Ammon's horn (tissue), 1 donor: ENCODE data around the gene PPP1R37.

ENCODE experiments used
- DNase-seq: peaks from one replicate; pipeline ENCODE4 v3.0.0-alpha.2; 2016; ENCODE audit warnings: low spot score

Gene PPP1R37

DNA sequence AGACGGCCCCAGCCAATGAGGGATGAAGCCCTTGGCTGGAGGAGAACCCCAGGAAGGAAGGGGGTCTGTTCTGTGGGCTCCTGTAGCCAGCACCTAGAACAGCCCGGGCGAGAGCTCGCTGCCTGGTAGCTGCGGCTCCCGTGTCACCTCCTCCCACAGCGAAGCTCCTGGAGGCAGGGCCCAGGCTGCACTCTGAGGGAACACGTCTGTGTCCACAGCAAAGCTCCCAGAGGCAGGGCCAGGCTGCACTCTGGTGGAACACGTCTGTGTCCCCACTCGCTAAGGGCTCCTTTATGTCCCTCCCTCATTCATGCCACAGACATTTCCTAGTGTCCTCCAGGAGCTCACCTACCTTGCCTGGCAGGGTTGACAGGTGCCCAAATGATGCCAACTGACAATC, 76.6 kb downstream of the PPP1R37 start:
- no peak for DNase-seq

DNA sequence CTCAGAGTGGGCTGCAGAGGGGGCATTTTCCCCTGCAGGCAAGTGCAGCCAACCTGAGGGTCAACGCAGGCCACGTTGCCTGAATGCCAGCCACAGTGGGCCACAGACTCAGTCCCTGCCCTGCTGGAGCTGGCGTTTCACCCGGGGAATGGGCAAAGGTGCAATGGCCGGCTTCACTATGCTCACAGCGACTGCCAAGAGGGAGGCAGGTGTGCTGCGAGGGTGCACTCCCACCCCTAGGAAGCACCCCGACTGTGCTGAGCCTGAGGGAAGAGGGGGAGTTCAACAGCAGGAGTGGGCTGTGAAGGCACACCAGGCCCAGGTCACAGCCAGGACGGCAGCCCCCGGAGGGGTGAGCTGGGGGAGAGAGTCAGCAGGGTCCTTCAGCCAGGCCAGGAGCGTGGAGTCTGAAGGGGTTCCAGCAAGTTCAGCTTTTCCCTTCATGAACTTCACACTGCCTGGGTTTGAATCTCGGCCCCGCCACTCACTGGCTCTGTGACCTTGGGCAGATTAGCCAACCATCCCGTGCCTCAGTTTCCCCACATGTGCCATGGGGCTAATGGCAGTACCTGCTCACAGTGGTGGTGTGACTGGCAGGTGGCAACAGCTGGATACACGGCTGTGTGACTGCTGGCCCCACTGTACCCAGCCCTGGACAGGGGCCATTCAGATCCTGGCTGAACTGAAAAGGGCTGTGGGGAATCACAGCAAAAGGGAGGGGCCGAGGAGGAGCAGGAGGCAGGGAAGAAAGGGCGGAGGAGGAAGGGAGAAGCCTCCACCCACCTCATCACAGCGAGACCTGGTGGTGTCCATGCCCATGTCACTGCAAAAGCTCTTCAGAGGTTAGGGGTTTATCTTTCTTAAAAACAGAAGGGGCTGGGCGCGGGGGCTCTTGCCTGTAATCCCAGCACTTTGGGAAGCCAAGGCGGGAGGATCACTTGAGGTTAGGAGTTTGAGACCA, 77.4 kb downstream of the PPP1R37 start:
- no peak for DNase-seq

DNA sequence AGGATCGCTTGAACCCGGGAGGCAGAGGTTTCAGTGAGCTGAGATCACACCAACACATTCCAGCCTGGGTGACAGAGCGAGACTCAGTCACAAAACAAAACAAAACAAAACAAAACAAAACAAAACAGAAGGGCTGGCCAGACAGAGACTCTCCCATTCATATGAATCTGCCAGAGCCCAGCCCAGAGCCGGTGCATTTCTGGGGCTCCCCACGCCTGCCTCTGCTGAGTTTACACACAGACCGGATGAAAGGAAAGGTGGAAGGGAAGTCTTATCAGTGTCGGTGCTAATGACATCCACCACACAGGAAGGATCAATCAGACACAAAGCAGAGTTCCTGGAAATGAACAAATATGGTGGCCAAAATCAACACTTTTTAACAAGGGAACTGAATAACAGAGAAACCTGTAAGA, 78.2 kb downstream of the PPP1R37 start:
- DNase-seq: no peak

DNA sequence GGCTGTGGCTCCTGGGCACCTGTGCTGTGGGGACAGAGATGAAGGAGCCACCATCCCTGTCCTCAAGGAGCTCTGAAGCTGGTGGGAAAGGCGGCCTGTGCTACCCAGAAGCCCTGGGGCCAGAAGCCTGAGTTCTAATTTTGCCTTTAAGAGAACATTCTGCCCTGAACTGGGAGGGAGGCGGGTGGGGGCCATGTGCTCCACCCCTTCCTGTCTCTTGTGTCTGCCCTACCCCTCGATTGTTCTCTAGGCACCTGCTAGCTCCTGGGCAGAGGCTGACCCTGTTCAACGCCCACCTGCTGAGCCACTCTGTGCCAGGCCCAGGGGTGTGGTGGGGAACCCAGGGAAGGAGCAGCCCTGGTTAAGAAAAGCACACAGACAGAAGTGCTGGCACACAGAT, 79.2 kb downstream of the PPP1R37 start:
- DNase-seq: no peak

DNA sequence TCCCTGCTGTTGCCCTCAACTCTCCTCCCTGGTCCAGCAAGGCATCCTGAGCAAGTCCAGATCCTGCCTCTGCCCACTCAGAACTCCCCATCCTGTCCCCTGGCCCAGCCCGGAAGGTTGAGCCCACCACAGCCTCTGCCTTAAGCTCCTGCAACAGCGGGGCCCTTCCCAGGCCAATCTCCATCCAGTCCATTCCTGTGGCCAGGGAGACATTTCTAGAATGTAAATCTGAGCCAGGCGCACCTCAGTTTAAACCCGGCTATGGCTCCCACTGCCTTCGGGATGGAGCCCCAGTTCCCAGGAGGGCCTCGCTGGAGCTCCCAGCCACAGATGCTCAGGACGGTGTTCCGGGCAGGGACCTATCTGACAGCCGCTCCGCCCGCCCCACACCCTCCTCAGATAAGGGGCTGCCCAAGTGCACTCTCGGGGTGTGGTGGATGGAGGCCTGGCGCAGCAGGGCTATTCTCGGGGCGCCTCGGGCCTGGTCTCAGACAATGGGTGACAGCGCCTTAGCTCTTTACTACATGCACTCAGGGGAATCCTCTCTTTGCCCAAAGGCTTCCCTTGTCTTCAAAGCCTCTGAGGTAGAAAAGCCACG, 79.7 kb downstream of the PPP1R37 start:
- DNase-seq: no peak

DNA sequence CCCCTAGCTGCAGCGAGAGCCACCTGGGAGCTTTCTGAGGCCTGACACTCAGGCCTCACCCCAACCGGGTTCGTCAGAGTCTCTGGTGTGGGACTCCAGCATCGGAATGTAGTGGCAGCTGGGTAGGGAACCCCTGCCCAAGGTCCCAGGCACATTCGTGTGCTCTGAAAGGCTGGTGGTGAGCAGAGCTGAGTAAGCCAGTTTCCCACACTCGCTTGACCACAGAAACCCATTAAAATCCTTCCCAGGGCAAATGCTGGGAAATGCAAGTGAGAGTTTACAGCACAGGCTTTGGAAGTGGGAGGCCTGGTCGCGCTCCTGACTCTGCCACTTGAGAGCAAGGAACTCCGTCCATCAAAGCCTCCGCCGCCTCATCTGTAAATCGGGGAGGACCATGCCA, 80.8 kb downstream of the PPP1R37 start:
- DNase-seq: no peak

DNA sequence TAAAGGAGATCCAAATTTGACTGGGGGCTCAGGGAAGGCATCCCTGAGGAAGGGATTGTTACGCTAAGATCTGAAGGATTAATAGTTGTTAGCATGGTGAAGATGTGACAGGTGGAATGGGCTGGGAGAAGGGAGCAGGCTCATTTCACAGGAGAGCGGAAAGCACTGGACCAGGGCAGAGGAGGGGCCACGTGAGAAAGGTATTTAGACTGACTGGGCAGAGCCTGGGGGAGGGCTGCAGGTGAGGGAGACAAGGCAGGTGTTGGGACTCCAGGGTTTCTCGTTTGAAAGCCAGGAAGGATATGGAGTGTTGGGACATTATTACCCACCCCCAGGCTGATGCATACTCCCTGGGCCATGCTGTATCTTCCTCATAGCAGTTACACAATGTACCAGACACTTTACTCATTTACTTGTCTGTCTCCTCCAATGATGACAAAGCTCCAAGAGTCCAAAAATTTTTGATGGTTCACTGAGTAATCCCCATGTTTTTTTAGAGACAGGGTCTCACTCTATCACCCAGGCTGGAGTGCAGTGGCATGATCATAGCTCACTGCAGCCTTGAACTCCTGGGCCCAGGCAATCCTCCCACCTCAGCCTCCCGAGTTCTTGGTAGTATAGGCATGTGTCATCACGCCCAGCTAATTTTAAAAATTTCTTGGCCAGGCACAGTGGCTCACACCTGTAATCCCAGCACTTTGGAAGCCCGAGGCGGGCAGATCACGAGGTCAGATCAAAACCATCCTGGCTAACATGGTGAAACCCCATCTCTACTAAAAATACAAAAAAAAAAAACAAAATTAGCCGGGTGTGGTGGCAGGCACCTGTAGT, 82.8 kb downstream of the PPP1R37 start:
- DNase-seq: no peak

DNA sequence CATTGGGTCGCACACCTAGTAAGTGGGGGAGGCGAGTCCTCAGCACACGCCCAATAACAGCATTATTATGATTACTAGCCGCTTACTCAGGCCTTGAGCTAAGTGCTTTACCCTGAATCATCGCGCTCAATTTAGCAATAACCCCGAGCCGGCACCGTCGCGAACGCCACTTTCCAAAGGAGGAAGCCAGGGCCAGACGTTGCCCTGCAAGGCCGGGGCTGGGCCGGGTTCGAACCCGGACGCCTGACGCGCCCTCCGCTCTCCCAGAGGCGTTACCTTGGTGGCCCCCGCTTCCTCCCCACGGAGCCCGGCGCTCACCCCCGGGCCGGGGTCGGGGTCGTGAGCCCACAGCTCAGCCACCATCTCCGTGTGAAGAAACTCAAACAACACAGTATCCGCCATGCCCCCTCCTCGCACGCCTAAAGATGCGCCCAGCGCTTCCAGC, 84.9 kb downstream of the PPP1R37 start, which contains the start of gene TRAPPC6A:
TSS of gene TRAPPC6A (minus strand) at position 421 of the 445 bp plus-strand sequence. CDS start at position 402, 19 bp downstream.
- no peak for DNase-seq

DNA sequence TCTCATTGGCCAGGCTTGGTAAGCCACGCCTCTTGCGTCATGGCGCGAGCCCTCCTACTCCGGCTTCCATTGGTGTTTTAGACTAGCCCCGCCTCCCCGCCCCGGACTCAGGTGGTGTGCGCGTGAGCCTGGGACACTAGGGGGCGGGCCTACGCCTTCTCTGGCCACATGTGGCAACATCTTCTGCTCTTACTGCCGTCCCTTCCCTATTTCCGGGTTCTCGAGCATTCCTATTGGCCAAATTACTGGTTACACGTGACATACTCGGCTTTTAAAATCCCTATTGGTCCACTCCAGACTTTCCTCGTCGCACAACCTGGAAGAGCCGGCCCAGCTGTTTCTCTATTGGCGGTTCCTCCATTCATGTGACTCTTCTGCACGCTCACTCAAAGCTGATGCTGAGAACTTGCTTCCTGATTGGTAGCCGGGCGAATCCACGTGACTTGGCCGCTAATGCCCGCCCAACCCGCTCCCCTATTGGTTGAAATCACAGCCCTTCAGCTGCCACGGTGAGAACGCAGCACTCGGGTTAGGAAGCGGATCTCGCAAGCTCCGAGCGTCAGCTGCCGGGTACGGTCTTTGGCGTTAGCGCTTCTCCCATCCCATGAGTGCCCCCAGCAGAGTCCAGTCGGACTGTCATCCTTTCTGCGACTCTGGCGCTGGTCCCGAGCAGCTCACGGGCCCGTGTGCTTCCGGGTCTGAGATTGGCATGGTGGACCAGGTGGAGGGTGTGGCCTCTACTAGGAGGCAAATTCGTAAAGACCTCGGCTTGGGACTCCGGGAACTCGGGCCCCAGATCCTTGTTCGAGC, 85.5 kb downstream of the PPP1R37 start, which contains the start of gene BLOC1S3:
TSS of gene BLOC1S3 (plus strand) at position 523 of the 810 bp plus-strand sequence. CDS start 513 bp downstream, outside the sequence.
- DNase-seq: peak; percentile 100

DNA sequence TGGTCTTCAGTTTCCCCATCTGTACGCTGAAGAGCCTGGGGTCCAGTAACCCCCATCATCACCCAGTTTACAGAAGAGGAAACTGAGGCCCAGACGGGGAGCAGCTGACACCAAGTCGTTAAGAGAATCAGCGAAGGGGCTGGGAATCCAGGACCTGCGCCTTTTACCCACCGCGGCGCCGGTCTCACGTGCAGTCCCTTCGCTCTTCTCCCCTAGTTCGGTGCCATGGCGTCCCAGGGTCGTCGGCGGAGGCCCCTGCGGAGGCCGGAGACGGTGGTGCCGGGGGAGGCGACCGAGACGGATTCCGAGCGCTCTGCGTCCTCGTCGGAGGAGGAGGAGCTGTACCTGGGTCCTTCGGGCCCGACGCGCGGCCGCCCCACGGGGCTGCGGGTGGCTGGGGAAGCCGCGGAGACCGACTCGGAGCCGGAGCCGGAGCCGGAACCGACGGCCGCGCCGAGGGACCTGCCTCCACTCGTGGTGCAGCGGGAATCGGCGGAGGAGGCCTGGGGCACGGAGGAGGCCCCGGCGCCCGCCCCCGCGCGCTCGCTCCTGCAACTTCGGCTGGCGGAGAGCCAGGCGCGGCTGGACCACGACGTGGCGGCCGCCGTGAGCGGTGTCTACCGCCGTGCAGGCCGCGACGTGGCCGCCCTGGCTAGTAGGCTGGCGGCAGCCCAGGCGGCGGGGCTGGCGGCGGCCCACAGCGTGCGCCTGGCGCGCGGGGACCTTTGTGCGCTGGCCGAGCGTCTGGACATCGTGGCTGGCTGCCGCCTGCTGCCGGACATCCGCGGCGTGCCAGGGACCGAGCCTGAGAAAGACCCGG, 86.3 kb downstream of the PPP1R37 start:
- no peak for DNase-seq

DNA sequence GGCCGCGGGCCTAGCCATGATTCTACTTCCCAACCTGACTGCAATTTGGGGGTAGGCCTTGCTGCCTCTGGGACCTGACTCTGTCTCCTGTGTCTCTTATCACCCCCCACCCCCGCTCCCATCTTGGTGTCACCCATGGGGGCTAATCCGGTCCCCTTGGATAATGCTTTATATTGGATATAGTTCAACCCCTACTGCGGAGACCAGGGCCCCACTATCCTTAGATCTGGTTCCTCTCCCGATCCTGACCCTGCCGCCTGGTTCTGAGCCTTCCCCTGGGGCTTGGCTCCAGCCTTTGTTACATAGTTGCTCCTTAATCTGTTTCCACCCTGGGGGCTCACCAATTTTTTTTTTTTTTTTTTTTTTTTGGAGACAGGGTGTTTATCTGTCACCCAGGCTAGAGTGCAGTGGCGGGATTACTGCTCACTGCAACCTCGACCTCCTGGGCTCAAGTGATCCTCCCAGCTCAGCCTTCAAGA, 87.0 kb downstream of the PPP1R37 start:
- no peak for DNase-seq

DNA sequence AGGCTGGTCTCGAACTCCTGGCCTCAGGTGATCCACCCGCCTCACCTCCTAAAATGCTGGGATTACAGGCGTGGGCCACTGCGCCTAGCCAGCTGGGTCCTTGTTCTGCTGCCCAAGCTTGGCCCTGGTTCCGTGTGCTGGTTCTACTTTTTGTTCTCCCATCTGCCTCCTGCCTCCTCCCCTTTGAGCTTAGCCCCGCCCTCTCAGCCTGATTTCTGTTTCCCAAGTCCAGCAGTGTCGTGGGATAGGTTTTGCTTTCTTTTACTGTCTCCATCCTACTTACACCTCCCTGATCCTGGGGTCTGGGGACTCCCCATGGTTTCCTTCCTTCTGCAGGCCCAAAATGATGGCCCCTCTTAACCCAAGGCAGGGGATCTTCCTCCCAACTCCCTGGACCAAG, 88.0 kb downstream of the PPP1R37 start:
- no peak for DNase-seq

DNA sequence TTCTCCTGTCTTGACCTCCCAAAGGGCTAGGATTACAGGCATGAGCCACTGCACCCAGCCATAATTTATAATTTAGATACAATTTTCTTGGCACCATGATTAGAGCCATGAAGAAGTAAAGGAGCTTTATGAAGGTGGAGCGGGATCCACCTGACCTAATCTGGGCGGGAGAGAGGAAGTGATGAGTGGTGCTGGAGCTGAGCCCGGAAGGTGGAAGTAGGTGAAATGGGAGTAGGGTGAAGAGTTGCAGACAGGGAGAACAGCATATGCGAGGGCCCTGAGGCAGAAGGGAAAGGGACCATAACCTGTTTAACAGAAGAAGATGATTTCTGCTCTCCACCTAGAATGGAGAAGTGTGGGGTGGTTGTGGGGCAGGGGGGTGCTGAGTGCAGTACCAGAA, 89.8 kb downstream of the PPP1R37 start:
- DNase-seq: no peak

DNA sequence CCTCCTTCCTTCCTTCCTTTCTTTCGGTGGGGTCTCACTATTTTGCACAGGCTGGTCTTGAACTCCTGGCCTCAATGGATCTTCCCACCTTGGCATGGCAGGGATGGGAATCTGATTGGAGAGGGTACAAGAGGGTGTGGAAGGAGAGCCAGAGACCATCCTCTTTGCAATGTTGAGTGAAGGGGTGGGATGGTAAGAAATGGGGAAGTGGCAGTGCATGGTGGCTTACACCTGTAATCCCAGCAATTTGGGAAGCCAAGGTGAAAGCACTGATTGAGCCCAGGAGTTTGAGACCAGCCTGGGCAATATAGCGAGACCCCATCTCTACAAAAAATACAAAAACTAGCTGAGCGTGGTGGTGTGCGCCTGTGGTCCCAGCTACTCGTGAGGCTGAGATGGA, 91.1 kb downstream of the PPP1R37 start:
- no peak for DNase-seq

DNA sequence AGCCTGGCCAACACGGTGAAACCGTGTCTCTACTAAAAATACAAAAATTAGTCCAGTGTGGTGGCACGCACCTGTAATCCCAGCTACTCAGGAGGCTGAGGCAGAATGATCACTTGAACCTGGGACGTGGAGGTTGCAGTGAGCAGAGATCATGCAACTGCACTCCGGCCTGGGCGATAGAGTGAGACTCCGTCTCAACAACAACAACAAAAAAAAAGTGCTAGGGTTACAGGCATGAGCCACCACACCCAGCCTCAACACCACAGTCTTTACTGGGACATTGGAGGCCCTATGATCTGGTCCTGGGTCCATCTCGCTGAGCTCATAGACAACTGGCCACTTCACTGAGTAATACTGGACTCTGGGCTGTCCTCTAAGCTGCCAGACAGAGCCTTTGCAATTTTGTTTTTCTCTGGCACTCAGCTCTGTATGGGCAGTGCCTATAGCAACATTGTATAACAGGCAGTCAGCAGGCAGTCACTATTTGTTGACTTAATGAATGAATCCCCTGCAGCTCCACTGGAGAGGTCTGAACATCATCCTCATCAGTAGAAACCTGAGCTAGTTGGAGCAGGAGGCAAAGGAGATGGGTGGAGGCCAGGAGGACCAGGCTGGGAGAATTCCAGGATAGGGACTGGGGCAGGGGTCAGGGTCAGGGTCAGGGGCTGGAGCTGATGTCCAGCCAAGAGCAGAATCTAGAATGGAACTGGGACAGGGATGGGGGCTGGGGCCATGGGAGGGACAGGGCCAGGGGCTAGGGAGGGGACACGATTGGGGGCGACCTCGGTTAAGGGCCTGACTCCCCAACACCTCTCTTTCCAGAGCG, 93.7 kb downstream of the PPP1R37 start:
- DNase-seq: no peak

DNA sequence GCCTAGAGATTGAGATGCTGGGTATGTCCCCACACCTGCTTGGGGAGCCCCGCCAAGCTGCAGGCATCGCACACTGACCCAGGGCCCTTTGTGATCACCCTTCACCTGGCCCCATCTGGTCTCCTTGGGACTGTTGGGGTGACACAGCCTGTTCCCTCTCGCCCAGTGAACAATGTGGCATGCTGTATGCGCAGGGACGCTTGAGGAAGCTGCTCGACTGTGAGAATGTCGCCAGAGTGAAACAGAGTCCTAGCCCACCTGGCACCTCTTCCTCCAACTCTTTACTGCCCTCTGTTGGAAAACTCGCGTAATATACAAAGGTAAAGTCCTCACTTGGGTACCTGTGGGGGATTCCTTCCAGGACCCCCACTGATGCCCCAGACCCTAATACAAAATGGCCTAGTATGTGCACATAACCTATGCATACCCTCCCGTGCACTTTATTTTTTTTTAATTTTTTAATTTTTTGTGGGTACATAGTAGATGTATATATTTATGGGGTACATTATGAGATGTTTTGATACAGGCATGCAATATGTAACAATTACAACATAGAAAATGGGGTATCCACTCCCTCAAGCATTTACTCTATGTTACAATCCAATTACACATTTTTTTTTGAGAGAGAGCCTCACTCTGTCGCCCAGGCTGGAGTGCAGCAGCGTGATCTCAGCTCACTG, 94.6 kb downstream of the PPP1R37 start:
- no peak for DNase-seq

DNA sequence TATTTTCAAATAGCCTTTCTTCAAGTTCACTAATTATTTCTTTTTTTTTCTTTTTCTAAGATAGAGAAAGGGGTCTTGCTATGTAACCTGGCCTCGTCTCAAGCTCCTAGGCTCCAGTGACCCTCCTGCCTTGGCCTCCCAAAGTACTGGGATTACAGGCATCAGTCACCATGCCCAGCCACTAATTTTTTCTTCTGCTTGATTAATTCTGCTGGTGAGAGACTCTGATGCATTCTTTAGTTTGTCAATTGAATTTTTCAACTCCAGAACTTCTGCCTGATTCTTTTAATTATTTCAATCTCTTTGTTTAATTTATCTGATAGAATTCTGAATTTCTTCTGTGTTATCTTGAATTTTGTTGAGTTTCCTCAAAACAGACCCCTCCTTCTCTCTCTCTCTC, 97.0 kb downstream of the PPP1R37 start:
- DNase-seq: no peak

DNA sequence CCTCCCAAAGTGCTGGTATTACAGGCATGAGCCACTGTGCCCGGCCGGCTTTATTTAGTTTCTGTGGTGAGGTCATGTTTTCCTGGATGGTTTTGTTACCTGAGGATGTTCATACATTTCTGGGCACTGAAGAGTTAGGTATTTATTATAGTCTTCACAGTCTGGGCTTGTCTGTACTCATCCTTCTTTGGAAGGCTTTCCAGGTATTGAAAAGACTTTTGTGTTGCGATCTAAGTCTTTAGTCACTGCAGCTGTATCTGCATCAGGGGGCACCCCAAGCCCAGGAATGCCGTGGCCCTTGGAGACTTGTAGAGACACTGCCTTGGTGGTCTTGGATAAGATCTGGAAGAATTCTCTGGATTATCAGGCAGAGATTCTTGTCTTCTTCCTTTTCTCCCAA, 98.4 kb downstream of the PPP1R37 start:
- DNase-seq: no peak

DNA sequence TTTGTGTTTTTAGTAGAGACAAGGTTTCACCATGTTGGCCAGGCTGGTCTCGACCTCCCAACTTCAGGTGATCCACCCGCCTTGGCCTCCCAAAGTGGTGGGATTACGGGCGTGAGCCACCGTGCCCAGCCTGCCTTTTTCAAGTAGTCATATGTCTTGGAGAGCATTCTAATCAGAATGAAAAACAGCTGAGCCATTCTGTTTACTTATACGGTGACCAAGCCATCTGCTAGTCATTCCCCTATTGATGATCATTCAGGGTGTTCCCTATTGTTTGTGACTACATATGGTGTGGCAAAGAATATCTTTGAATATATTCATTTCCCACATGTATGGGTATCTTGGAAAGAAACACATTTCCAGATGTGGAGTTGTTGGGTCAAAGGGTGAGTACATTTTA, 102.8 kb downstream of the PPP1R37 start:
- DNase-seq: no peak
